ENCODE results near the gene ITFG1.

- no peak for TF ChIP-seq CREB5 (CRISPR knock-in tag; IDR thresholded peaks at IDR 0.05; ENCODE audit: low read depth)
- TF ChIP-seq TOX (CRISPR knock-in tag; IDR thresholded peaks at IDR 0.05; ENCODE audit: borderline replicate concordance) = no peak
- no peak for TF ChIP-seq SNAI2 (CRISPR knock-in tag; IDR thresholded peaks at IDR 0.05)
- TF ChIP-seq, protein P1, sequence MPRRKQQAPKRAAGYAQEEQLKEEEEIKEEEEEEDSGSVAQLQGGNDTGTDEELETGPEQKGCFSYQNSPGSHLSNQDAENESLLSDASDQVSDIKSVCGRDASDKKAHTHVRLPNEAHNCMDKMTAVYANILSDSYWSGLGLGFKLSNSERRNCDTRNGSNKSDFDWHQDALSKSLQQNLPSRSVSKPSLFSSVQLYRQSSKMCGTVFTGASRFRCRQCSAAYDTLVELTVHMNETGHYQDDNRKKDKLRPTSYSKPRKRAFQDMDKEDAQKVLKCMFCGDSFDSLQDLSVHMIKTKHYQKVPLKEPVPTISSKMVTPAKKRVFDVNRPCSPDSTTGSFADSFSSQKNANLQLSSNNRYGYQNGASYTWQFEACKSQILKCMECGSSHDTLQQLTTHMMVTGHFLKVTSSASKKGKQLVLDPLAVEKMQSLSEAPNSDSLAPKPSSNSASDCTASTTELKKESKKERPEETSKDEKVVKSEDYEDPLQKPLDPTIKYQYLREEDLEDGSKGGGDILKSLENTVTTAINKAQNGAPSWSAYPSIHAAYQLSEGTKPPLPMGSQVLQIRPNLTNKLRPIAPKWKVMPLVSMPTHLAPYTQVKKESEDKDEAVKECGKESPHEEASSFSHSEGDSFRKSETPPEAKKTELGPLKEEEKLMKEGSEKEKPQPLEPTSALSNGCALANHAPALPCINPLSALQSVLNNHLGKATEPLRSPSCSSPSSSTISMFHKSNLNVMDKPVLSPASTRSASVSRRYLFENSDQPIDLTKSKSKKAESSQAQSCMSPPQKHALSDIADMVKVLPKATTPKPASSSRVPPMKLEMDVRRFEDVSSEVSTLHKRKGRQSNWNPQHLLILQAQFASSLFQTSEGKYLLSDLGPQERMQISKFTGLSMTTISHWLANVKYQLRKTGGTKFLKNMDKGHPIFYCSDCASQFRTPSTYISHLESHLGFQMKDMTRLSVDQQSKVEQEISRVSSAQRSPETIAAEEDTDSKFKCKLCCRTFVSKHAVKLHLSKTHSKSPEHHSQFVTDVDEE (CRISPR knock-in tag; IDR thresholded peaks at IDR 0.05) = no peak
- no peak for TF ChIP-seq CSDC2 (CRISPR knock-in tag; IDR thresholded peaks at IDR 0.05)
- no peak for TF ChIP-seq ZFP30 (CRISPR knock-in tag; IDR thresholded peaks at IDR 0.05)
- TF ChIP-seq, protein P2, sequence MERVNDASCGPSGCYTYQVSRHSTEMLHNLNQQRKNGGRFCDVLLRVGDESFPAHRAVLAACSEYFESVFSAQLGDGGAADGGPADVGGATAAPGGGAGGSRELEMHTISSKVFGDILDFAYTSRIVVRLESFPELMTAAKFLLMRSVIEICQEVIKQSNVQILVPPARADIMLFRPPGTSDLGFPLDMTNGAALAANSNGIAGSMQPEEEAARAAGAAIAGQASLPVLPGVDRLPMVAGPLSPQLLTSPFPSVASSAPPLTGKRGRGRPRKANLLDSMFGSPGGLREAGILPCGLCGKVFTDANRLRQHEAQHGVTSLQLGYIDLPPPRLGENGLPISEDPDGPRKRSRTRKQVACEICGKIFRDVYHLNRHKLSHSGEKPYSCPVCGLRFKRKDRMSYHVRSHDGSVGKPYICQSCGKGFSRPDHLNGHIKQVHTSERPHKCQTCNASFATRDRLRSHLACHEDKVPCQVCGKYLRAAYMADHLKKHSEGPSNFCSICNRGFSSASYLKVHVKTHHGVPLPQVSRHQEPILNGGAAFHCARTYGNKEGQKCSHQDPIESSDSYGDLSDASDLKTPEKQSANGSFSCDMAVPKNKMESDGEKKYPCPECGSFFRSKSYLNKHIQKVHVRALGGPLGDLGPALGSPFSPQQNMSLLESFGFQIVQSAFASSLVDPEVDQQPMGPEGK (CRISPR knock-in tag; IDR thresholded peaks at IDR 0.05; ENCODE audit: borderline replicate concordance) = no peak
- no peak for TF ChIP-seq PPARA (CRISPR knock-in tag; IDR thresholded peaks at IDR 0.05; ENCODE audit: borderline replicate concordance)
- TF ChIP-seq ZC3H10 (CRISPR knock-in tag; IDR thresholded peaks at IDR 0.05) = no peak
- no peak for TF ChIP-seq ZNF8 (CRISPR knock-in tag; IDR thresholded peaks at IDR 0.05)
- no peak for TF ChIP-seq ARNTL (CRISPR knock-in tag; IDR thresholded peaks at IDR 0.05; ENCODE audit: borderline replicate concordance, low read depth)
- no peak for TF ChIP-seq ZFP3 (CRISPR knock-in tag; IDR thresholded peaks at IDR 0.05)
- no peak for TF ChIP-seq RARB (CRISPR knock-in tag; IDR thresholded peaks at IDR 0.05)
- TF ChIP-seq OSR1 (CRISPR knock-in tag; IDR thresholded peaks at IDR 0.05) = no peak
These were observed 74.6 kb downstream of the ITFG1 start for GRCh38 chr16:47386201-47386718.
